Dendritic cell treated with granulocyte-macrophage colony-stimulating factor and Interleukin-4, amounts not matched to agents 40 ng/mL and 50 ng/mL, for 4 days (primary cell): ENCODE results near the gene GPRIN3.

Experiments used
- H3K27ac Mint-ChIP-seq: one replicate; pipeline ENCODE4 v1.8.0; 2022; ENCODE audit warnings: mild to moderate bottlenecking, mixed read lengths
- H3K27me3 Mint-ChIP-seq: one replicate; pipeline ENCODE4 v1.8.0; 2022; ENCODE audit warnings: mild to moderate bottlenecking, mixed read lengths
- H3K36me3 Mint-ChIP-seq: one replicate; pipeline ENCODE4 v1.8.0; 2022; ENCODE audit warnings: low read depth, mixed read lengths
- H3K4me1 Mint-ChIP-seq: one replicate; pipeline ENCODE4 v1.8.0; 2022; ENCODE audit warnings: low read depth, mixed read lengths
- H3K4me3 Mint-ChIP-seq: one replicate; pipeline ENCODE4 v1.8.0; 2022; ENCODE audit warnings: mild to moderate bottlenecking, moderate library complexity, mixed read lengths
- H3K9me3 Mint-ChIP-seq: one replicate; pipeline ENCODE4 v1.8.0; 2022; ENCODE audit warnings: mixed read lengths
- intact Hi-C: fragments of 100-400 bp; cut with micrococcal nuclease; formaldehyde crosslinking; loops from one replicate; pipeline ENCODE4 v1.15.0; 2022

Gene GPRIN3

GRCh38 chr4:89305712-89306437 lies 1.7 kb downstream of the GPRIN3 start:
- Mint-ChIP-seq H3K4me3 (peak overlapping the region; percentile 85), H3K9me3 (no peaks in the 10 kb centered on the region), H3K4me1 (peaks cover 50% of the 10 kb centered on the region), H3K36me3 (peaks cover 12% of the 10 kb centered on the region), H3K27me3 (peaks cover 2% of the 10 kb centered on the region), H3K27ac (no peak overlapping the region)
- intact Hi-C loops: loop anchor here (10.0 kb wide), 1 partner anchor 191 kb away; the partner anchor contains the start of gene TIGD2

GRCh38 chr4:89305028-89305427 lies 2.6 kb downstream of the GPRIN3 start:
- Mint-ChIP-seq H3K4me1 (peaks cover 50% of the 10 kb centered on the region), H3K27ac (peak overlapping the region; percentile 28), H3K36me3 (peaks cover 12% of the 10 kb centered on the region)

GRCh38 chr4:89303814-89304388 lies 3.7 kb downstream of the GPRIN3 start:
- H3K27me3 Mint-ChIP-seq: no peaks in the 10 kb centered on the region
- intact Hi-C loops: loop anchor here (10.0 kb wide), 1 partner anchor 189 kb away; the partner anchor contains the start of gene TIGD2
- H3K4me1 Mint-ChIP-seq: peaks cover 57% of the 10 kb centered on the region
- H3K36me3 Mint-ChIP-seq: peaks cover 12% of the 10 kb centered on the region
- no peaks in the 10 kb centered on the region for H3K9me3 Mint-ChIP-seq
- peak overlapping the region; percentile 86 for H3K27ac Mint-ChIP-seq
- H3K4me3 Mint-ChIP-seq: peak overlapping the region; percentile 4

More at GRCh38 chr4:89305028-89305427, 2.6 kb downstream of the GPRIN3 start:
- no peaks in the 10 kb centered on the region for H3K9me3 Mint-ChIP-seq
- intact Hi-C loops: loop anchor here (10.0 kb wide), 1 partner anchor 190 kb away; the partner anchor contains the start of gene TIGD2
- H3K27me3 Mint-ChIP-seq: no peaks in the 10 kb centered on the region
- H3K4me3 Mint-ChIP-seq: no peak overlapping the region

GRCh38 chr4:89303177-89303576 lies 4.4 kb downstream of the GPRIN3 start:
- Mint-ChIP-seq H3K27ac (peak overlapping the region; percentile 86), H3K4me1 (peaks cover 60% of the 10 kb centered on the region), H3K27me3 (no peaks in the 10 kb centered on the region), H3K4me3 (no peak overlapping the region), H3K36me3 (peaks cover 12% of the 10 kb centered on the region), H3K9me3 (no peaks in the 10 kb centered on the region)
- intact Hi-C loops: loop anchor here (10.0 kb wide), 1 partner anchor 188 kb away; the partner anchor contains the start of gene TIGD2

- Mint-ChIP-seq H3K4me3 (no peak overlapping the region), H3K36me3 (peaks cover 2% of the 10 kb centered on the region), H3K9me3 (no peaks in the 10 kb centered on the region), H3K27me3 (no peaks in the 10 kb centered on the region), H3K27ac (no peak overlapping the region), H3K4me1 (peaks cover 60% of the 10 kb centered on the region)
- intact Hi-C loops: loop anchor here (10.0 kb wide), 1 partner anchor 187 kb away; the partner anchor contains the start of gene TIGD2
Observed at GRCh38 chr4:89301902-89302301, 5.7 kb downstream of the GPRIN3 start.

- Mint-ChIP-seq H3K27me3 (no peaks in the 10 kb centered on the region), H3K27ac (no peak overlapping the region), H3K4me1 (peaks cover 51% of the 10 kb centered on the region), H3K36me3 (no peaks in the 10 kb centered on the region), H3K9me3 (no peaks in the 10 kb centered on the region), H3K4me3 (no peak overlapping the region)
- intact Hi-C loops: loop anchor here (10.0 kb wide), 1 partner anchor 186 kb away; the partner anchor contains the start of gene TIGD2
Observed at GRCh38 chr4:89301003-89301402, 6.6 kb downstream of the GPRIN3 start.

GRCh38 chr4:89300499-89300898 lies 7.1 kb downstream of the GPRIN3 start:
- no peaks in the 10 kb centered on the region for H3K9me3 Mint-ChIP-seq
- intact Hi-C loops: loop anchor here (10.0 kb wide), 1 partner anchor 186 kb away; the partner anchor contains the start of gene TIGD2
- H3K27ac Mint-ChIP-seq: no peak overlapping the region
- H3K27me3 Mint-ChIP-seq: no peaks in the 10 kb centered on the region
- no peaks in the 10 kb centered on the region for H3K36me3 Mint-ChIP-seq
- peaks cover 47% of the 10 kb centered on the region for H3K4me1 Mint-ChIP-seq
- H3K4me3 Mint-ChIP-seq: no peak overlapping the region

GRCh38 chr4:89300060-89300459 lies 7.5 kb downstream of the GPRIN3 start:
- H3K36me3 Mint-ChIP-seq: no peaks in the 10 kb centered on the region
- peaks cover 48% of the 10 kb centered on the region for H3K4me1 Mint-ChIP-seq
- H3K9me3 Mint-ChIP-seq: no peaks in the 10 kb centered on the region
- H3K4me3 Mint-ChIP-seq: no peak overlapping the region
- intact Hi-C loops: loop anchor here (10.0 kb wide), 1 partner anchor 185 kb away; the partner anchor contains the start of gene TIGD2
- no peaks in the 10 kb centered on the region for H3K27me3 Mint-ChIP-seq
- no peak overlapping the region for H3K27ac Mint-ChIP-seq

GRCh38 chr4:89299153-89299791 lies 8.3 kb downstream of the GPRIN3 start:
- Mint-ChIP-seq H3K4me3 (peak overlapping the region; percentile 71), H3K36me3 (no peaks in the 10 kb centered on the region), H3K4me1 (peaks cover 53% of the 10 kb centered on the region), H3K27me3 (no peaks in the 10 kb centered on the region), H3K9me3 (no peaks in the 10 kb centered on the region), H3K27ac (peak overlapping the region; percentile 75)
- intact Hi-C loops: no loop called here

- Mint-ChIP-seq H3K9me3 (no peaks in the 10 kb centered on the region), H3K27ac (peak overlapping the region; percentile 75), H3K4me1 (peaks cover 50% of the 10 kb centered on the region), H3K27me3 (no peaks in the 10 kb centered on the region), H3K4me3 (peak overlapping the region; percentile 71), H3K36me3 (no peaks in the 10 kb centered on the region)
- intact Hi-C loops: no loop called here
Observed at GRCh38 chr4:89298788-89299152, 8.8 kb downstream of the GPRIN3 start.

- intact Hi-C loops: no loop called here
- peak overlapping the region; percentile 75 for H3K27ac Mint-ChIP-seq
- H3K9me3 Mint-ChIP-seq: no peaks in the 10 kb centered on the region
- no peaks in the 10 kb centered on the region for H3K36me3 Mint-ChIP-seq
- H3K4me3 Mint-ChIP-seq: no peak overlapping the region
- peaks cover 50% of the 10 kb centered on the region for H3K4me1 Mint-ChIP-seq
- no peaks in the 10 kb centered on the region for H3K27me3 Mint-ChIP-seq
Observed at GRCh38 chr4:89298155-89298554, 9.4 kb downstream of the GPRIN3 start.

GRCh38 chr4:89296896-89297295 lies 10.7 kb downstream of the GPRIN3 start:
- no peaks in the 10 kb centered on the region for H3K36me3 Mint-ChIP-seq
- peak overlapping the region; percentile 74 for H3K27ac Mint-ChIP-seq
- H3K9me3 Mint-ChIP-seq: no peaks in the 10 kb centered on the region
- no peak overlapping the region for H3K4me3 Mint-ChIP-seq
- intact Hi-C loops: no loop called here
- peaks cover 49% of the 10 kb centered on the region for H3K4me1 Mint-ChIP-seq
- H3K27me3 Mint-ChIP-seq: no peaks in the 10 kb centered on the region

- Mint-ChIP-seq H3K27ac (no peak overlapping the region), H3K36me3 (no peaks in the 10 kb centered on the region), H3K4me1 (peaks cover 49% of the 10 kb centered on the region), H3K4me3 (no peak overlapping the region), H3K27me3 (no peaks in the 10 kb centered on the region), H3K9me3 (no peaks in the 10 kb centered on the region)
- intact Hi-C loops: no loop called here
Observed at GRCh38 chr4:89296399-89296798, 11.2 kb downstream of the GPRIN3 start.

- intact Hi-C loops: no loop called here
- Mint-ChIP-seq H3K27me3 (no peaks in the 10 kb centered on the region), H3K4me1 (peaks cover 48% of the 10 kb centered on the region), H3K36me3 (no peaks in the 10 kb centered on the region), H3K4me3 (no peak overlapping the region), H3K9me3 (no peaks in the 10 kb centered on the region), H3K27ac (peak overlapping the region; percentile 37)
Observed at GRCh38 chr4:89295415-89295927, 12.1 kb downstream of the GPRIN3 start.
